GM18951 (cell line): ENCODE measurements around the gene ARHGAP21.
"Not testable (repeated sequence)": the region's sequence is repeated elsewhere in the genome, so short reads cannot be mapped to it uniquely, and the experiment has no call there.

ENCODE experiments used
- POLR2A ChIP-seq: IDR thresholded peaks from 4 replicates; pipeline ENCODE4 v1.6.1; 2011; ENCODE audit warnings: mild to moderate bottlenecking; ENCODE audit not compliant: insufficient read length, insufficient read depth; ENCODE audit errors: extremely low read depth
- in situ Hi-C: fragments of 300-500 bp; cut with MboI; formaldehyde crosslinking; loops from one replicate; pipeline ENCODE4 v1.12.0; 2022; ENCODE audit warnings: low sequenced_read_pairs, mixed read lengths, inconsistent platforms; ENCODE audit not compliant: unreplicated experiment

The ARHGAP21 gene

DNA sequence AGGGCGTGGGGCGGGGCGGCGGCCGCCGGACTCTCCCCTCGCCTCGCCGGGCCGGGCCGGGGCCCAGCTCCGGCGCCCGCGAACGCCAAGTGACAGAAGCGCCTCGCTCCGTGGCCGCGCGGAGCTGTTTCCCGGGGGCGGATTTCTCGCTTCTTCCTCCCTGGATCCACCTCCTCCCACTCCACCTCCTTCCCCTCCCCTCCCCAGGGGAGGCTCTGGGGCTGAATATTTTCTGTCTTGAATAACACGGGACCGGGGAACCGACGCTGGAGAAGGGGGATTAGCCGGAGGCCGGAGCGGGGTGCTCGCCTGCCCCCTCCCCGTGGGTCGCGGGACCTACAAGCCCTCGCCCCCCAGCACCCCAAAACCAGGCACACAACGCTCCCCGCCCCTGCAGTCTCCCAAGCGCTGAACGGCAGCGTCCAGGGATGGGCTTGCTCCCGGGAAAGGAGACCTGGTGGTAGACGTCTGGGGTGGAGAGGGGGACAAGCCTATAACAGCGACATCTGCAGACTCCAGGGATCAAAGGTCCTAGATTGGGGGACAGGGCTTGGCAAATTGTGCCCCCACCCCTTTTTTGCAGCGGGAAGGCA is at the start of gene ARHGAP21:
TSS of gene ARHGAP21 (minus strand) at position 100 of the 593 bp plus-strand sequence. CDS start 1,988 bp downstream, outside the sequence.
- in situ Hi-C loops = no loop called here
- TF ChIP-seq POLR2A = no peak

DNA sequence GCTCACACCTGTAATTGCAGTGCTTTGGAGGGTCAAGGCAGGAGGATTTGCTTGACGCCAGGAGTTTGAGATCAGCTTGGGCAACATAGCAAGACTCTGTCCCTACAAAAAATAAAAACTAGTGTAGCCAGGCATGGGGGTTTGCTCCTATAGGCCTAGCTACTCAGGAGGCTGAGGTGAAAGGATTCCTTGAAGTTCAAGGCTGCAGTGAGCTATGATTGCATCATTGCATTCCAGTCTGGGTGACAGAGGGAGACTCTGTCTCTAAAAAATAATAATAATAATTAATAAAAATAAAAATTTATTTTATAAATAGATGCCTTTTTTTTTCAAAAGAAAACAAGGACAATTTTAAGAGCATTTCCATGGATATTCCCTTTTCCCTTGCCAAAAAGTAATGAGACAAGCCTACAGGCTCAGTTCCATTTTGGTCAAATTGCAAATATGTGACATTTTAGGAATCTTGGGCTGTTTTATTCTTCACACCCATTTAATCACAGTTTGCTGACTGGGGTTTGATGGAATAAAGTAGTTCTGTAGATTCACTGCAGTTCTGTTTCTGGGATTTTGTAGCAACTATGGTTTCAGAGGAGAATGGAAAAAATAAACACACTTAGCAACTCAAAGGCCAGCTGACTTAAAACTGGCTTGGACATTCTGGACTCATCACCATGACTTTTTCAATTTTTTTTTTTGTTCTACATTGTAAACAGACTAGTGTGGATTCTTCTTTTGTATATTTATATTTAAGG is 48.4 kb upstream of the ARHGAP21 start:
- in situ Hi-C loops = no loop called here
- TF ChIP-seq POLR2A = no peak

DNA sequence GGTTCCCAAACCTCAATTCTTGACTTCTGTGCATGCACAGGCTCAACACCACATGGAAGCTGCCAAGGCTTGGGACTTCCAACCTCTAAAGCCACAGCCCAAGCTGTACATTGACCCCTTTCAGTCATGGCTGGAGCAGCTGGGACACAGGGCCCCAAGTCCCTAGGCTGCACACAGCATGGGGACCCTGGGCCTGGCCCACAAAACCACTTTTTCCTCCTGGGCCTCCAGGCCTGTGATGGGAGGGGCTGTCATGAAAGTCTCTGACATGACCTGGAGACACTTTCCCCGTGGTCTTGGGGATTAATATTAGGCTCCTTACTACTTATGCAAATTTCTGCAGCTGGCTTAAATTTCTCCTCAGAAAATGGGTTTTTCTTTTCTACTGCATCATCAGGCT is 41.3 kb upstream of the ARHGAP21 start:
- in situ Hi-C loops = not testable (repeated sequence)

DNA sequence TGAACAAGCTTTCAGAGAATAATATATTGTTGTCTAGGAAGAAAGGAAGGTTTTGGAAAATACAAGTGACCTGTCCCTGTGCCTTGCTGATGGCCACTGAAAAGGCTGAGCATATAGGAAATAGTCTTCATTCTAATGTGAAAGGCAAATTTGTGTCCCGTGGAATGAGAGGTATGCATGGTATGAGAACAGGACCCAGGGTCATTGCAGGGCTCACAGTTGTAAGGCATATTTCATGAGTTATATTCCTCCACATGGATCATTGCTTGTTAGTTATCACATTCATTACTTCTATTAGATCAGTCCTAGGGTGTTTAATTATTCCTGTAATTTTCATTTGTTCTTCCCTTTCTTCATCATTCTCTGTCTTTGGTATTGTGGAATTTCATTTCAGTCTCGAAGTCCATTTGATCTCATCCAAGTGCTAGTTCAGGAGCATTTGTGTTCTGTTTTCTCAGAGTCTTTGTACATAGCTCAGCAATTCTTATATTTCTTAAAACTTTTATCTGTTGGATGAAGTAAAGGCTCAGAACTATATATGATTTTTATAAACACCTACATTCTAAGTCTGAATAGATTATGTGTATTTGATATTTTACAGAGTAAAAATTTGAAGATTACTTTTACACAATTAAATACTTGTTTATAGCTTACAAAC is 39.4 kb upstream of the ARHGAP21 start:
- in situ Hi-C loops = no loop called here
- TF ChIP-seq POLR2A = no peak

DNA sequence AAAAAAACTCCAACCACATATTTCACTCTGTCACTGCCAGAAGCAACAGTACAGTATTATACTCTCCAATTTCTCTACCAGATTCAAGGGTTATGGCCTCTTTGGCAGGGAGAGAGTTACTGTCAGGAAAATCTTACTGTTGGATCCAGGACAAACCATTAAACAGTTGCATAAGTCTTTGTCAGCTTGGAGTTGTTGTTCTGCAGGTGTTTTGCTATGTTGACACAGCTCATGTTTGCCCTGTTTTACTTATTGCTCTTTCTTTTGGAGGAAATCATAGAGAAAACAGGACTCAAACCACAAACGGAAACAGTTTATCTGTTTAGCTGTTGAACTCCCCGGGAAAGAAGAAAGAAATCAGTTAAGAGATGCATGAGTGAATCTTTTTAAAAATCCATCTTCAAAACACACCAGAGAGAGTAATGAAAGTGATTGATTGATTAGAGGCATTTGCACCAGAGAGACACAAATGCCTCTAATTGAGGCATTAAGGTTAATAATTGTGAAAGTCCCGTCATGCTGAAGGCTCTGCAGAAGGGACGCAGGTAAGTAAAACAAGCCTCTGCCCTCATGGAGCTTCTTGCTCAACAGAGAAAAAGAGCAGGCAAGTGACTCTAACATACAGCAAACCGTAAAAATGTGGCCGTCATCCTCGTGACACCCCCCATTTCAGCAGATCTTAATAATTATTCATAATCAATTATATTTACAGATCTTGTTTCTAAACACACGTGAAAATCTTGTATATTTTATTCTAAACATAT is 38.7 kb upstream of the ARHGAP21 start:
- TF ChIP-seq POLR2A = no peak
- in situ Hi-C loops = no loop called here

DNA sequence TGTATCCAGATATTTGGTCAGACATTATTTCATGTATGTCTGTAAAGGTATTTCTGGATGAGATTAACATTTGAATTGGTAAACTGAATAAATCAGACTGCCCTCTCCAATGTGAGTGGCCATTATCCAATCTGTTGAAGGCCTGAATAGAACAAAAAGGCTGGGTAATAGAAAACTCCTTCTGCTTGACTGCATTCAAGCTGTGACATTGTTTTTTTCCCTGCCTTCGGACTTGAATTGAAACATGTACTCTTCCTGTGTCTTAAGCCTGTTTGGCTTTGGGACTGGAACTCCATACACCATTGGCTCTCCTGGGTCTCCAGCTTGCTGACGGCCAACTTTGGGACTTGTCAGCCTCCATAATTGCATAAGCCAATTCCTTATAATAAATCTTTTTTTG is 36.0 kb upstream of the ARHGAP21 start:
- TF ChIP-seq POLR2A = no peak
- in situ Hi-C loops = no loop called here

DNA sequence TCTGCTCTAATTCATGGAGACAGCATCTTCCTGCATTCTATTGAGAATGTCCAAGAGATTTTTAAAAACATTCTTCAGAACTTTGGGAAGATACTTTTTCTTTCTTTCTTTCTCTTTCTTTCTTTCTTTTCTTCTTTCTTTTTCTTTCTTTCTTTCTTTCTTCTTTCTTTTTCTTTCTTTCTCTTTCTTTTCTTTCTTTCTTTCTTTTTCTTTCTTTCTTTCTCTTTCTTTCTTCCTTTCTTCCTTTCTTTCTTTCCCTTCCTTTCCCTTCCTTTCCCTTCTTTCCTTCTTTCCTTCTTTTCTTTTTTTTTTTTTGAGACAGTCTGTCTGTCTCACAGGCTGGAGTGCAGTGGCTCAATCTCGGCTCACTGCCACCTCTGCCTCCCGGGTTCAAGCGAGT is 34.6 kb upstream of the ARHGAP21 start:
- in situ Hi-C loops = not testable (repeated sequence)

DNA sequence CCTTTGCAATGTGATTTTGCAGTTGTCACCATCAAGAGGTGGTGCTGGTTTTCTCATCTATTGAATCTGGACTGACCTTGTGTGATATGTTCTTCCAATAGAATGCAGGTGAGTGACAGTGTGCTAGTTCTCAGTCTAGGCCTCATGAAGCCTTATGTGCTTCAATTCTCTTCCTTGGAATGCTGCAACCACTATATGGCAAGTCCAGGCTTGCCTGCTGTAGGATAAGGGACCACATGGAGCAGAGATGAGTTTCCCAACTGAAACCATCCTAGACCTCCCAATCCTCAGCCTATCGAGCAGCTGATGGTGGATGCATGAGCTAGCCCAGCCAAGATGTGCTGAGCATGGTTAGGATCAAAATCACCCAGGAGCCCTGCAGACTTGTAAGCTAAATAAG is 32.6 kb upstream of the ARHGAP21 start:
- in situ Hi-C loops = no loop called here
- TF ChIP-seq POLR2A = no peak

DNA sequence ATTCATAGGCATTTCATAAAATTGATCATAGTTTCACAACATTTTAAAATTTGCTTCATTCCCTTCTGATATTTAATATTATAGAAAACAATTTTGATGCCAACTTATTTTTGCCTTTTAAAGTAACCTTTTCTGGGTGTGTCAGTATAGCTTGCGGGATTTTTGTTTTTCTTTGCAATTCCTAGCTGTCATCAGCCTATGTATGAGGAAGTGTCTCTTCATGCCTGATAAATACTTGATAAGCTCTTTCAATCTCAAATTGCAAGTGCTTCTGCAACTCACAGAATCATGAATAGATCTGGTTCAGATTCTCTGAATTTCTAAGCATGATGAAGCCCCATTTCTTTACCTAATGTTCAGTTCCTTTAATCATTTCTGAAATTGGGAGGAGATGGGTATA is 28.0 kb upstream of the ARHGAP21 start:
- in situ Hi-C loops = no loop called here

DNA sequence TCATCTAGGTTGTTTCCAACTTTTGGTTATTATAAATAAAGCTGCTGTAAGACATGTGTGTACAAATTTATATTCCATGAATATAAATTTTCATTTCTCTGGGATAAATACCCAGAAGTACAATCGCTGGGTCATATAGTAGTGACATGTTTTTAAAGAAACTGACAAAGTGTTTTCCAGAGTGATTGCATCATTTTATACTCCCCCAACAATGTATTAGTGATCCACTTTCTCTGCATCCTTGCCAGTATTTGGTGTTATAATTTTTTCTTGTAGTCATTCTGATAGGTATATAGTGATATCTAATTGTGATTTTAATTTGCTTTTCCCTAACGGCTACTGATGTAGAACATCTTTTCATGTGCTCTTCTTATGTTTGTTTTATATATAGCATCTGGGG is 27.0 kb upstream of the ARHGAP21 start:
- no peak for TF ChIP-seq POLR2A
- in situ Hi-C loops = no loop called here

More for the DNA sequence above, 28.0 kb upstream of the ARHGAP21 start:
- TF ChIP-seq POLR2A = no peak

DNA sequence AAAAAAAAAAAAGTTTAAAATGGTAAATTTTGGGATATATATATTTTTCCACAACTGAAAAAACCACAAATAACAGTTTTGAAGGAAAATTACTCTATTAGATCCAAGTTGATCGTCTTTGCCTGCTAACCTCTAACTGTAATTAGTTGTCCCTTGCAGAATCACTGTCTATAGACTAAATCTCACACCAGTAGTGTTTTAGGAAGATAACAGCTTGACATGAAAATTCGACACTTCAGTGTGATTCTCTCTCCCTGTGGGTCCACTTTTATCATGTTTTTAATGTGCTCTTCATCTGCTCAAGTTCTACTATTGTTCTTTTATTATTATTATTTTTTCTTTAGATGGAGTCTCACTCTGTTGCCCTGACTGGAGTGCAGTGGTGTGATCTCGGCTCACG is 24.5 kb upstream of the ARHGAP21 start:
- in situ Hi-C loops = no loop called here
- no peak for TF ChIP-seq POLR2A

DNA sequence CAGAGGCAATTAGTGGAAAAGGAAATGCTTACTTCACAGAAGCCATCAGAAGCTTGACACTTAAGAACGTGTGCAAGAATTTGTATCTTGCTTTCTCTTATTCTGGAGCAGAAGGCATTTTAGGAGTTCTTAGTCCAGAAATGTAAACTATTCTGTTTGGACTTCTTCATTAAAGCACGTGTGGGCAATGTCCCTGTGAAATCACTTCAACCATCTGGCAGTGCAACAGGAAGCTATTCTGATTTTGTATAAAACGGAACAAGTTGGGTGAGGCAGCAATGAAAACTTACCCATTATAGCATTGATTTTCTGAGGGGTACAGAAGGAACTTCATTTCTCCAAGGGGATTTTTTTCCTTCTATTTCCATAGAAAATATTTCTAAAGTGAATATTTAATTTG is 21.3 kb upstream of the ARHGAP21 start:
- in situ Hi-C loops = no loop called here
- no peak for TF ChIP-seq POLR2A

DNA sequence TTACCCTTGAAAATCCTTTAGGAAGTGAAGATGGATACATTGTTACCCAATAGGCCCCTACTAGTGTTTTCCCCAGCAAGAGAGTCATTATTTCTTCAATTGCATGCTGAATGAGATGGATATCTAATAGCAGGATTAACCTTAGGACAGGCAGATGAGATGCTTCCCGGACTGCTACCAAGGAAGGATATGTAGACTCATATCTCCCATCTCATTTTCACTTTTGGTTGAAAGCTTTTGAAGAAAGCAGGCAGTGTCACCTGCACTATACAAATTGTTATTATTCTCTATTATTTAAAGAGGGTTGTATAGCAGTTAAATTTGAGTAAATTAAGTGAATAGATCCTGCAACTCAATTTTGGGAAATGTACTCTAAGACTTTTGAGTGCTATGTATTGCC is 17.0 kb upstream of the ARHGAP21 start:
- in situ Hi-C loops = no loop called here
- no peak for TF ChIP-seq POLR2A
